H1 (cell line): ENCODE measurements around the gene PCGF6. TPM values are rescaled to one million over a fixed set of nuclear protein-coding genes. Genes with fewer than 3 reads are reported as not detected.

Source experiments
- FOSL1 ChIP-seq: IDR thresholded peaks from 2 replicates; pipeline ENCODE4 v1.6.1; 2011; ENCODE audit warnings: mild to moderate bottlenecking, low read depth, low read length, moderate library complexity; ENCODE audit not compliant: insufficient read depth
- NANOG ChIP-seq: IDR thresholded peaks from 2 replicates; pipeline ENCODE4 v1.6.1; 2011; ENCODE audit warnings: low read length, low read depth, mild to moderate bottlenecking, inconsistent platforms; ENCODE audit not compliant: insufficient read depth, poor library complexity, severe bottlenecking
- RAD21 ChIP-seq, 2 experiments: IDR thresholded peaks in 1 of 2; conservative IDR thresholded peaks in 1 of 2; 2 replicates each; pipeline ENCODE4 v1.6.1; 2011; ENCODE audit warnings: low read depth in 2 of 2, low read length in 2 of 2, improper control_type of control experiment in 1 of 2, inconsistent platforms in 1 of 2, mild to moderate bottlenecking in 1 of 2, moderate library complexity in 1 of 2
- RNF2 ChIP-seq: fragments of 200-900, 300-1000 bp; sonication (generic); IDR thresholded peaks from 2 replicates; pipeline ENCODE4 v1.7.1; 2016; ENCODE audit warnings: borderline replicate concordance, low read depth, mild to moderate bottlenecking, antibody characterized with exemption, low read length; ENCODE audit not compliant: poor library complexity, severe bottlenecking; ENCODE audit errors: missing control alignments
- SIX5 ChIP-seq: IDR thresholded peaks from 2 replicates; pipeline ENCODE4 v1.6.1; 2011; ENCODE audit warnings: mild to moderate bottlenecking, low read depth, low read length
- polyA plus RNA-seq, 7 experiments: library from polyadenylated mRNA; depleted of rRNA in 3 of 7; stranded (reverse) in 5 of 7; unstranded in 2 of 7; fragments of >200 nt in 5 of 7; fragments of 200-250 nt in 2 of 7; gene quantifications; 1 replicate in 5 of 7; 2 replicates in 1 of 7; 4 replicates in 1 of 7; pipeline versions ENCODE4 v1.2.1 to v1.2.3, GENCODE V29; 2011 to 2013; ENCODE audit warnings: missing spikeins in 2 of 7, mixed read lengths in 2 of 7
- total RNA-seq: library from RNA; stranded (reverse); fragmentation: NEBNext Ultra II Directional; extraction: Animal tissue kit (Norgen Biotek cat#: 25700); gene quantifications from 2 replicates; pipeline ENCODE4 v1.2.1, GENCODE V29; 2021

PCGF6 gene
- total and polyA plus RNA-seq, 2 of the 8 experiments (the other 6 are each of a cell fraction or from before 2014, with no cell fraction given): 6.9 to 18.6 TPM

DNA sequence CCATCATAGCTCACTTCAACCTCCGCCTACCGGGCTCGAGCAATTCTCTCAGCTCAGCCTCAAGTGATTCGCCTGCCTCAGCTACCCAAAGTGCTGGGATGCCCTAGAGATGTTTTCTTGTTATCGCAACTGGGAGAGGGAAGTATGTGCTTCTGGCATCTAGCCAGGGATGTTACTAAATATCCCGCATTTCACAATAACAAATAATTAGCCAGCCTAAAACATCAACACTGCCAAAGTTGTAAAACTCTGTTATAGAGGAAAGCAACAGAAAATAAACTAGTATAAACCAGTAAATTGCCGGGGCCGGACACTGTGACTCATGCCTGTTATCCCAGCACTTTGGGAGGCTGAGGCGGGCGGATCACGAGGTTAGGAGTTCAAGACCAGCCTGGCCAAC, 66.8 kb downstream of the PCGF6 start (continued):
- TF ChIP-seq NANOG: no peak
- no peak for TF ChIP-seq RAD21 (IDR thresholded peaks at IDR 0.05 in 1 of 2, conservative IDR thresholded peaks at IDR 0.05 in 1 of 2; ENCODE audit: low read depth in 2 of 2, low read length in 2 of 2)
- no peak for TF ChIP-seq SIX5
- TF ChIP-seq FOSL1: no peak
- no peak for TF ChIP-seq RNF2
- TF ChIP-seq, all 59 proteins: peak for 0
